ENCODE results near the gene TRIM31. TPM values are rescaled to one million over a fixed set of nuclear protein-coding genes. Genes with fewer than 3 reads are reported as not detected.

The TRIM31 gene
- total RNA-seq, 2 donors from 2014 or later, result 0.26 TPM; not detected in 1

GRCh38 chr6:30066577-30067459 is 46.1 kb downstream of the TRIM31 start, which contains the start of gene PPP1R11:
TSS of gene PPP1R11 (plus strand) at chr6:30067198. CDS start at chr6:30067411, 213 bp downstream.
- Histone ChIP-seq H3K4me3 (peak within 1 kb of the TSS; percentile 49 to 83), H3K4me1 (peaks cover 29% of the 10 kb centered on the region), H3K27me3 (no peaks in the 10 kb centered on the region), H3K36me3 (replicated peaks in 1 of 2; ENCODE audit: insufficient read depth in 1 of 2, low read depth in 2 of 2) (peaks cover 0 to 2% of the 10 kb centered on the region in 2 donors), H3K9me3 (no peaks in the 10 kb centered on the region), H3K27ac (peak within 1 kb of the TSS; percentile 63 to 91 (median 81))
- WGBS, 2 donors, result 0 to 1% methylated on average over 32 to 46 of the region's 46 CpGs
- intact Hi-C loops (cut with DNase I), result no loop called here
- peak; percentile 59 to 94 (median 93) for TF ChIP-seq POLR2A (IDR thresholded peaks at IDR 0.05)
- TF ChIP-seq, protein P1, sequence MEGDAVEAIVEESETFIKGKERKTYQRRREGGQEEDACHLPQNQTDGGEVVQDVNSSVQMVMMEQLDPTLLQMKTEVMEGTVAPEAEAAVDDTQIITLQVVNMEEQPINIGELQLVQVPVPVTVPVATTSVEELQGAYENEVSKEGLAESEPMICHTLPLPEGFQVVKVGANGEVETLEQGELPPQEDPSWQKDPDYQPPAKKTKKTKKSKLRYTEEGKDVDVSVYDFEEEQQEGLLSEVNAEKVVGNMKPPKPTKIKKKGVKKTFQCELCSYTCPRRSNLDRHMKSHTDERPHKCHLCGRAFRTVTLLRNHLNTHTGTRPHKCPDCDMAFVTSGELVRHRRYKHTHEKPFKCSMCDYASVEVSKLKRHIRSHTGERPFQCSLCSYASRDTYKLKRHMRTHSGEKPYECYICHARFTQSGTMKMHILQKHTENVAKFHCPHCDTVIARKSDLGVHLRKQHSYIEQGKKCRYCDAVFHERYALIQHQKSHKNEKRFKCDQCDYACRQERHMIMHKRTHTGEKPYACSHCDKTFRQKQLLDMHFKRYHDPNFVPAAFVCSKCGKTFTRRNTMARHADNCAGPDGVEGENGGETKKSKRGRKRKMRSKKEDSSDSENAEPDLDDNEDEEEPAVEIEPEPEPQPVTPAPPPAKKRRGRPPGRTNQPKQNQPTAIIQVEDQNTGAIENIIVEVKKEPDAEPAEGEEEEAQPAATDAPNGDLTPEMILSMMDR (IDR thresholded peaks at IDR 0.05), result peak in 1 of 7 experiments; percentile 12
- DNase-seq (peak; percentile 97 to 99 (median 98)), ATAC-seq (peak; percentile 96)

DNA sequence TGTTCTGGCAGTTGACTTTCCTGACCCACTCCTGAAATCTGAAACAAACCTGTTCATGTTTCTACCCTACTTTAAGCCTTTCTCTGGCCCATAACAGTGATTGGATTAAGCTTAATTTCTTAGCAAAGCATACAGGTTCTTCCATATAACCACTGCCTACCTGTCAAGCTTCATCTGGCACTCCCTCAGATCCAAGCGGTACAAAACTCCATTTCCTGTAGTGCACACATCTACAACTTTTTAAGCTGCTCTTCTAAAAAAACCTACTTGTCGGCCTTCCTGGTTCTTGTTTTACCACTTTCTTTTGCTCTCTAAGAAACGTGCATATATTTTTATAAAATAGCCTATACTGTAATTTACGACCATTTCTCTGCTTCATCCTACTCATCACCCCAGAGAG is 46.8 kb downstream of the TRIM31 start:
- ATAC-seq, result no peak
- Histone ChIP-seq H3K4me3 (peak overlapping the region in 1 of 2 donors; percentile 8), H3K27ac (peak overlapping the region; percentile 63 to 91 (median 81)), H3K4me1 (peaks cover 29% of the 10 kb centered on the region), H3K27me3 (no peaks in the 10 kb centered on the region), H3K36me3 (replicated peaks in 1 of 2; ENCODE audit: insufficient read depth in 1 of 2, low read depth in 2 of 2) (peaks cover 0 to 2% of the 10 kb centered on the region in 2 donors), H3K9me3 (no peaks in the 10 kb centered on the region)
- TF ChIP-seq POLR2A (IDR thresholded peaks at IDR 0.05), result no peak
- TF ChIP-seq, protein P1 (IDR thresholded peaks at IDR 0.05), result no peak
- intact Hi-C loops (cut with DNase I), result no loop called here
- WGBS, 2 donors, result 3 to 4% methylated on average over 4 of the region's 4 CpGs
- DNase-seq, result no peak

DNA sequence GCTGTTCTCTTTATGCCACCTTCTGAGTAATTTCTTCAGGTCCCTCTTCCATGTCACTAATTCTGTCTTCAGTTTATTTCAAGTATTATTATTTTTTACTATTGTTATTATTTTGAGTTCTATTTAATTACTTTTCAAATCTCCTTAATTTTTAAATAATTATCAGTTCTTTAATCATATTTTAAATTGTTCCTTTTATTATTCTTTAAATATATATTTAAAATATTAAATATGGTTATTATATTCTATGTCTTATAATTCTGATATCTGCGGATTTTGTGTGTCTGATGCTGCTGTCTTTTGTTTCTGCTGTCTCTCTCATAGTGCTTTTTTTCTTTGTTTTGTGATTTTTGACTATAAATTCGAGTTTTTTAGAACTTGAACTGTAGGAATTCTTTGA is 49.6 kb downstream of the TRIM31 start:
- no peaks in the 10 kb centered on the region for H3K27me3 ChIP-seq
- no peak overlapping the region for H3K4me3 ChIP-seq
- intact Hi-C loops (cut with DNase I), result no loop called here
- WGBS, 2 donors, result 53 to 74% methylated on average over 2 of the region's 2 CpGs
- H3K9me3 ChIP-seq, result no peaks in the 10 kb centered on the region
- ATAC-seq, result no peak
- H3K27ac ChIP-seq, result no peak overlapping the region
- H3K36me3 ChIP-seq (replicated peaks in 1 of 2; ENCODE audit: insufficient read depth in 1 of 2, low read depth in 2 of 2), result no peaks in the 10 kb centered on the region
- TF ChIP-seq POLR2A (IDR thresholded peaks at IDR 0.05), result no peak
- TF ChIP-seq, protein P1 (IDR thresholded peaks at IDR 0.05), result no peak
- no peak for DNase-seq
- peaks cover 38% of the 10 kb centered on the region for H3K4me1 ChIP-seq

DNA sequence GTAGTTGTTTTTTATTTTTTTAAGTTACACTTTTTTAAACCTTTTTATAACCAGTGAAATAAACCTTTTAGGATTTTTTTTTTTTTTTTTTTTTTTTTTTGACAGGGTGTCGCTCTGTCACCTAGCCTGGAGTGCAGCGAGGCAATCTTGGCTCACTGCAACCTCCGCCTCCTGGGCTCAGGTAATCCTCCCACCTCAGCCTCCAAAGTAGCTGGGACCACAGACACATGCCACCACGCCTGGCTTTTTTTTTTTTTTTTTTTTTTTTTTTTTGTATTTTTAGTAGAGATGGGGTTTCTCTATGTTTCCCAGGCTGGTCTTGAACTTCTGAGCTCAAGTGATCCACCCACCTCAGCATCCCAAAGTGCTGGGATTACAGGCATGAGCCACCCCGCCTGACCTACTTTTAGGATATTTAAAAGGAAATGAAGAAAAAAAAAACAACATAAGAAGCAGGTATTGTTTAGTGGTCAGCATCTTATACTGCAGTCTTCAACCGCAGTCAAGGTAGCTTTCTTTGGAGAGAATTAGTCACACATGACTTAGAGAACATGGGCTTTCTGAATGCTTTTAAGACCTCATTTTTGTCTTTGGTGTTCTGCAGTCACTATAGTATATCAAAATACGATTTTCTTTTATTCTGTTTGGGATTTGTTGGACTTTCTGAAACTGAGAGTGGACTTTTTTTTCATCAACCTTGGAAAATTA is 50.3 kb downstream of the TRIM31 start:
- Histone ChIP-seq H3K4me3 (no peak overlapping the region), H3K9me3 (no peaks in the 10 kb centered on the region), H3K27me3 (no peaks in the 10 kb centered on the region), H3K27ac (peak overlapping the region in 3 of 4 donors; percentile 84 to 91 (median 87)), H3K36me3 (replicated peaks in 1 of 2; ENCODE audit: insufficient read depth in 1 of 2, low read depth in 2 of 2) (no peaks in the 10 kb centered on the region), H3K4me1 (peaks cover 31% of the 10 kb centered on the region)
- WGBS, 2 donors, result 93 to 95% methylated on average over 6 to 7 of the region's 7 CpGs
- intact Hi-C loops (cut with DNase I), result no loop called here
- TF ChIP-seq, protein P1 (IDR thresholded peaks at IDR 0.05), result no peak
- TF ChIP-seq POLR2A (IDR thresholded peaks at IDR 0.05), result no peak
- ATAC-seq (no peak), DNase-seq (no peak)

All from body of pancreas (tissue), 4 donors.